Skin epidermis (tissue), 12 donors: Measurements from ENCODE around the gene KLHL36.
A peak's percentile ranks its signal among the peaks of the same experiment; 100 is the strongest.
"Not testable (repeated sequence)": the region's sequence is repeated elsewhere in the genome, so short reads cannot be mapped to it uniquely, and the experiment has no call there.

Experiments used
- H3K27ac ChIP-seq, 21 experiments: fragments of 200-600 bp; sonication (generic) in 11 of 21; one replicate each; pipeline ENCODE4 v1.5.0; 2020; ENCODE audit warnings: mild to moderate bottlenecking in 3 of 21, inconsistent platforms in 2 of 21, moderate library complexity in 2 of 21
- H3K4me3 ChIP-seq, 7 experiments: fragments of 200-600 bp; sonication (generic) in 2 of 7; one replicate each; pipeline ENCODE4 v1.5.0; 2020; ENCODE audit warnings: inconsistent platforms in 2 of 7, mild to moderate bottlenecking in 2 of 7, moderate library complexity in 1 of 7

KLHL36 gene

DNA sequence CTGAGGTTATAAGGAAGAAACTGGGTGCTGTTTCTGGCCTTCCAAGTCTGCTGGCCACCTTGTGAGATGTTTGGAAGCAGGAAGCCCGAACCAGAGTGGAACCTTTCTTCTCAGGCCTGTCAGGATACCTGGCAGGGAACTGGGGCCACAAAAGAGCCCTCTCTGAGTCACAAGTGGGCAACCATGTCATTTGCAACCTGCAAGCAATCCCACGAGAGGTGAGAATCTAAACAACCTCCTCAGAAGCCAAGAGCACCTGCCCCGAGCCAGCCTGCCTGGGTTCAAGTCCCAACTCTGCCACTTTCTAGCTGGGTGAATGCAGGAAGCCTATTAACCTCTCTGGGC is 33.7 kb upstream of the KLHL36 start:
- H3K27ac ChIP-seq = peak overlapping the region in 9 of 21 experiments; percentile 5 to 83 (median 50)
- H3K4me3 ChIP-seq = peak overlapping the region in 3 of 7 experiments; percentile 67 to 78 (median 72)

DNA sequence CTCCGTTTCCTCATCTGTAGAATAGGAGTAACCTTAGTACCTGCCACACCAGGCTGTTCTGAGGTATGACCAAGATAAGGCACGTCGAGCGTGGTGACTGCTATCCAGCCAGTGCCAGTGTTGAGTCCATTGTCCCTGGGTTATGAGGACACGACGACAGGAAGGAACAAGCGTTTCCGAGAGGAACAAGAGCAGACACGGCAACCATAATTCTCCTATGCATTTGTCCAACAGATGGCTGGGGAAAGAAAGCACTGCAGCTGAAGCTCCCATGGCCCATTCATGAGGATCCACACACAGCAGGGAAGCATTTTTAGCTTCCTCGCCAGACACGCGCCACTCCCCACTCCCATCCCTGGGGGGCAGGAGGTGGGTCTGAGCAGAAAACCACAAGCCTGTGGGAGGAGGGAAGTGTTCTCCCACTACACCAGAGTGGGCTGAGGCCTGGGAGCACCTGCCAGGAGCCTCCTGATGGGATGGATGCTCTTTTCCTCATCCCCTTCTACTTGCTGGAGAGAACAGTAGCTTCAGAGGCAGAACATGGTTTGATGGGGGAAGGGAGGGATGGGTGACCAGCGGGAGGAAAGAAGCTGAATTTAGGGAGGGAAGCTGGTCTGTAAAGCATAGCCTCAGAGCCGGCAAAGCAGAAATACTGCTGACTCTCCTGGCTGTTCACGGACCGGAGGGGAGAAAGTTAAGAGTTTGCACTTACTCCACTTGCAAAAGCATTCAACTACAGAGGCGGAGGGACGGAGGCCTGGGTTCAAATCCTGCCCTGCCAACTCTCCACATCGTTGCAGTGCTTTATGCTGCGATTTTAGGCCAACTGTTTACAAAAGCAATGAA is 33.1 kb upstream of the KLHL36 start:
- Histone ChIP-seq H3K27ac (peak overlapping the region in 9 of 21 experiments; percentile 5 to 83 (median 50)), H3K4me3 (peak overlapping the region in 6 of 7 experiments; percentile 67 to 83 (median 73))

- Histone ChIP-seq H3K4me3 (peak overlapping the region; percentile 52 to 83 (median 72)), H3K27ac (peak overlapping the region in 14 of 21 experiments; percentile 12 to 85 (median 77))
Observed at GRCh38 chr16:84616515-84616914, 31.8 kb upstream of the KLHL36 start.

DNA sequence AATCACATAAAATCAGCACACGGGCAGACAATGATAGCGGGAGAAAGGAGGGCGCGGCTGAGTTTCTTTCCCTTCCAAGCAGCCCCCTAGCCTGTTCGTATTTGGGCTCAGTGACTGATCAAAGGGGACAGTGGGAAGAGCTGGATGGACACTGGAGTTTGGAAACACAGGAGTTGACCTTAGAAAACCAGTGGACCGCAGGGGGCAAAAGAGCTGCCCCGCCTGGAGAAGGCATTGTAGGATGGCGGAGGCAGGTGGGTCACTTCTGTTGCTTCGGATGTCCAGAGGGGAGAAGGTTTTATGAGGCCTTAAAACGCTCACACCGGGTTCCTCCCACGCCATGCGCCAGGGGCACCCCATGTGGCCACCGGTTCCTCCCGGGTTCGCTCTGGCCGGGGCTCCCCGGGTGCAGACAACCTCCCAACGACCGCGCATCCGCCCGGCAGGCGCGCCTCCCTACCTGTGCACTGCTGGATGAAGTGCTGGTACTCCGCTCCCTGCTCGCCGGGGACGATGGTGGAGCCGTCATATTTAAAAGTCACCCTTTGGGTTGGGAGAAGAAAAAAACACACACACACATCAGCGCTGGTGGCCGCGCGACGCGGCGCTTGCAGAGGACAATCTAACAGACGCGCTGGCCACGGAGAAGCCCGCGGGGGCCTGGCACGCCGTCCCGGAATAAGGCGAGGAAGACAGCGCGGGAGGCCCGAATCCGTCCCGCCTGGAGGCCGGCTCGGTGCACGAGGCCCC is 31.1 kb upstream of the KLHL36 start:
- H3K4me3 ChIP-seq = peak overlapping the region; percentile 52 to 83 (median 72)

GRCh38 chr16:84617791-84618580 is 30.3 kb upstream of the KLHL36 start, which contains the start of gene COTL1:
Gene COTL1 (minus strand): TSS chr16:84618078. CDS start chr16:84617914, 164 bp downstream.
- Histone ChIP-seq H3K27ac (peak within 1 kb of the TSS in 20 of 21 experiments; percentile 25 to 85 (median 76)), H3K4me3 (peak within 1 kb of the TSS; percentile 52 to 83 (median 72))

More for the DNA sequence above, 31.1 kb upstream of the KLHL36 start:
- peak overlapping the region in 19 of 21 experiments; percentile 25 to 85 (median 77) for H3K27ac ChIP-seq

GRCh38 chr16:84618581-84619460 is 29.5 kb upstream of the KLHL36 start:
- H3K4me3 ChIP-seq = no peak overlapping the region
- peak overlapping the region in 10 of 21 experiments; percentile 2 to 56 (median 37) for H3K27ac ChIP-seq

GRCh38 chr16:84620913-84621312 is 27.4 kb upstream of the KLHL36 start:
- not testable (repeated sequence) for H3K27ac ChIP-seq, H3K4me3 ChIP-seq

GRCh38 chr16:84625556-84625955 is 22.8 kb upstream of the KLHL36 start:
- Histone ChIP-seq H3K4me3 (no peak overlapping the region), H3K27ac (no peak overlapping the region)

- no peak overlapping the region for H3K4me3 ChIP-seq
- H3K27ac ChIP-seq = no peak overlapping the region
Observed at GRCh38 chr16:84628226-84628731, 20.0 kb upstream of the KLHL36 start.

DNA sequence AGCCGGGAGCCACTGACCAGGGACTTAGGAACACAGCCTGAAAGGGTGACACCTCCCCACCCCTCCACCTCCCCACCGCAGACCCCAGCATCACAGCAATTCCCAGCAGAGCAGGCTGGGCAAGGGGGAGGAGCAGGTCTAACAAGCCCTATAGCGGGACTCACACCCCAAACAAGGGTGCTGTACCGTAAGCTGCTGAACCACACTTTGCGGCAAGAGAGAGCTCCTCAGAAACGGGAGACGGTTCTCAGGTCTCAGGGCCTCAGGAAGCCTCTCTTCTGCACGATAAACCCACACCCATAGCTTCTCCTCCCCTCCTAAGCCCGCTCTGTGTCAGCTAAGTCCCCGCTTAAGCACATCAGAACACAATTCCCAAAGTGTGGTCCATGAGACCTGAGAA is 18.7 kb upstream of the KLHL36 start:
- Histone ChIP-seq H3K4me3 (no peak overlapping the region), H3K27ac (no peak overlapping the region)

GRCh38 chr16:84630009-84630408 is 18.3 kb upstream of the KLHL36 start:
- no peak overlapping the region for H3K27ac ChIP-seq
- H3K4me3 ChIP-seq = no peak overlapping the region

DNA sequence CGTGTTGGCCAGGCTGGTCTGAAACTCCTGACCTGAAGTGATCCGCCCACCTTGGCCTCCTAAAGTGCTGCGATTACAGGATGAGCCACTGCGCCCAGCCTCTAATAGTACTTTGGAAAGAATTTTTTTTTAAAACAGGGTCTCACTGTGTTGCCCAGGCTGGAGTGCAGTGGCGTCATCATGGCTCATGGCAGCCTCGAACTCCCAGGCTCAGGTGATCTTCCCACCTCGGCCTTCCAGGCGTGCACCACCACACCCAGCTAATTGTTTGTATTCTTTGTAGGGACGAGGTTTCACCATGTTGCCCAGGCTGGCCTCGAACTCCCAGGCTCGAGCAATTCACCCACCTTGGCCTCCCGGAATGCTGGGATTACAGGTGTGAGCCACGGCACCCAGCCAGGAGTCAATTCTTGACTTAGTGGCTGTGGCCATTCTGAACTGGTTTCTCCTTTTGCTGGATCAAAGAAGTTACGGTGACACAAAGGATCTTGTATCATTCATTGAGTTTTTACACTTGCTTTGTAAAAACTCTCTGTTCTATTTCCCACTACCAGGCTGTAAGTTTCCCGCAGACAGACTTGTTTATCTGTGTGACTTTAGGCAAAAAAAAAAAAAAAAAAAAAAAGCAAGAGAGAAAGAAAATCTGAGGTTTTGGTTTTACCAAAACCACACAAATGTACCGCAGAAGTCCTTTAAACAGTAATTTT is 17.7 kb upstream of the KLHL36 start:
- Histone ChIP-seq H3K27ac (no peak overlapping the region), H3K4me3 (no peak overlapping the region)

- Histone ChIP-seq H3K27ac (no peak overlapping the region), H3K4me3 (no peak overlapping the region)
Observed at GRCh38 chr16:84631153-84631466, 17.2 kb upstream of the KLHL36 start.

DNA sequence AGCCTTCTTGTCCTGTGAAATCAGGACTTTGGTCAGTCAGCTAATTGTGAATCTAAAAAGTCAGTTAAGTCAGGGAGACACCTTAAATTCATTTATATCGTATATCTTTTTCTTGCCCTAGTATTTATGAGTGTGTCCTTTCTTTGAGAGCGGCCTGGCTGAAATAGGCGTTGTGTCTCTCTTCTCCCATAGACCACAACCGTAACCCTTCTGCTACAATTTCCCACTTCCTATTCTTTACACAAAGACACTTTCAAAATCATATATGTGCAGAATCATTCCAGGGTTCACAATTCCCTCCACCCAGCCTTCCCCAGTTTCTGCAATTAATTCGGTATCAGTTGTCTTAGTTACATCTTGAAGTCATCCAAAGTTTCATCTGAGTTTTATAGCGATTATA is 16.4 kb upstream of the KLHL36 start:
- H3K4me3 ChIP-seq = no peak overlapping the region
- no peak overlapping the region for H3K27ac ChIP-seq

GRCh38 chr16:84632862-84633261 is 15.4 kb upstream of the KLHL36 start:
- not testable (repeated sequence) for H3K27ac ChIP-seq, H3K4me3 ChIP-seq

- H3K27ac ChIP-seq = no peak overlapping the region
Observed at GRCh38 chr16:84633622-84634021, 14.7 kb upstream of the KLHL36 start.

GRCh38 chr16:84635702-84636101 is 12.6 kb upstream of the KLHL36 start:
- Histone ChIP-seq H3K27ac (peak overlapping the region in 1 of 21 experiments; percentile 6), H3K4me3 (no peak overlapping the region)

More at GRCh38 chr16:84633622-84634021, 14.7 kb upstream of the KLHL36 start:
- no peak overlapping the region for H3K4me3 ChIP-seq

GRCh38 chr16:84637709-84638108 is 10.6 kb upstream of the KLHL36 start:
- no peak overlapping the region for H3K27ac ChIP-seq
- H3K4me3 ChIP-seq = no peak overlapping the region
